ENCODE results near the gene PLPPR3.
"Not testable (repeated sequence)": the region's sequence is repeated elsewhere in the genome, so short reads cannot be mapped to it uniquely, and the experiment has no call there.

Gene PLPPR3

DNA sequence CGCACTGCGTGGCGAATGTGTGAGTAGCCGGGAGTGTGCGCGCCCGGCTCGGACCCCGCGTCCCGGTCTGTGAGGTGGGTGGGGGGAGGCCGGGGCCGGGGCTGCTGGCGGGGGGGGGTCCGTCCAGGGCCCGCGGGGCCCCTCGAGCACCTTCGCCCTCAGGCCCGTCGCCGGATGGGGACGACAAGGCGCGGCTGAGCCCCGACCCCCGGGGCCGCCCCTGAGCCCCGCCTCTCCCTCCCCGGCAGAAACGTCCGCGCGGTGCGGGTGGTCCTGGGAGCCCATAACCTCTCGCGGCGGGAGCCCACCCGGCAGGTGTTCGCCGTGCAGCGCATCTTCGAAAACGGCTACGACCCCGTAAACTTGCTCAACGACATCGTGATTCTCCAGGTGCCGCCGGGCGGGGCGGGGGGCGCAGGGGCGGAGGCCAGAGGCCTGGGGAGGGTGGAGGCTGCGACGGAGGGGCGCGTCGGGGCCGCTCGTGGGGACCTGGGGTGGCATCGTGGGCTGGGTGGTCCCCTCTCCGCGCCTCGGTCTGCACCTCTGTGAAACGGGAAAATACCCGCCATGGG is 31.3 kb upstream of the PLPPR3 start:
- no peak overlapping the region for H3K4me3 ChIP-seq (ENCODE audit: low read depth, low read length)
- TF ChIP-seq, protein P1, sequence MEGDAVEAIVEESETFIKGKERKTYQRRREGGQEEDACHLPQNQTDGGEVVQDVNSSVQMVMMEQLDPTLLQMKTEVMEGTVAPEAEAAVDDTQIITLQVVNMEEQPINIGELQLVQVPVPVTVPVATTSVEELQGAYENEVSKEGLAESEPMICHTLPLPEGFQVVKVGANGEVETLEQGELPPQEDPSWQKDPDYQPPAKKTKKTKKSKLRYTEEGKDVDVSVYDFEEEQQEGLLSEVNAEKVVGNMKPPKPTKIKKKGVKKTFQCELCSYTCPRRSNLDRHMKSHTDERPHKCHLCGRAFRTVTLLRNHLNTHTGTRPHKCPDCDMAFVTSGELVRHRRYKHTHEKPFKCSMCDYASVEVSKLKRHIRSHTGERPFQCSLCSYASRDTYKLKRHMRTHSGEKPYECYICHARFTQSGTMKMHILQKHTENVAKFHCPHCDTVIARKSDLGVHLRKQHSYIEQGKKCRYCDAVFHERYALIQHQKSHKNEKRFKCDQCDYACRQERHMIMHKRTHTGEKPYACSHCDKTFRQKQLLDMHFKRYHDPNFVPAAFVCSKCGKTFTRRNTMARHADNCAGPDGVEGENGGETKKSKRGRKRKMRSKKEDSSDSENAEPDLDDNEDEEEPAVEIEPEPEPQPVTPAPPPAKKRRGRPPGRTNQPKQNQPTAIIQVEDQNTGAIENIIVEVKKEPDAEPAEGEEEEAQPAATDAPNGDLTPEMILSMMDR (IDR thresholded peaks at IDR 0.05; ENCODE audit: borderline replicate concordance, insufficient read depth, low read depth, low read length) = no peak

GRCh38 chr19:852136-853013 is 30.6 kb upstream of the PLPPR3 start, which contains the start of gene ELANE:
Gene ELANE, plus strand, starts transcription at chr19:852303. Its CDS starts 26 bp downstream, at chr19:852329.
- H3K4me3 ChIP-seq (ENCODE audit: low read depth, low read length) = no peak within 1 kb of the TSS
- TF ChIP-seq, protein P1 (IDR thresholded peaks at IDR 0.05; ENCODE audit: borderline replicate concordance, insufficient read depth, low read depth, low read length) = no peak

- H3K4me3 ChIP-seq (ENCODE audit: low read depth, low read length) = no peak overlapping the region
- TF ChIP-seq, protein P1 (IDR thresholded peaks at IDR 0.05; ENCODE audit: borderline replicate concordance, insufficient read depth, low read depth, low read length) = no peak
These were observed 29.2 kb upstream of the PLPPR3 start for GRCh38 chr19:850979-851335.

DNA sequence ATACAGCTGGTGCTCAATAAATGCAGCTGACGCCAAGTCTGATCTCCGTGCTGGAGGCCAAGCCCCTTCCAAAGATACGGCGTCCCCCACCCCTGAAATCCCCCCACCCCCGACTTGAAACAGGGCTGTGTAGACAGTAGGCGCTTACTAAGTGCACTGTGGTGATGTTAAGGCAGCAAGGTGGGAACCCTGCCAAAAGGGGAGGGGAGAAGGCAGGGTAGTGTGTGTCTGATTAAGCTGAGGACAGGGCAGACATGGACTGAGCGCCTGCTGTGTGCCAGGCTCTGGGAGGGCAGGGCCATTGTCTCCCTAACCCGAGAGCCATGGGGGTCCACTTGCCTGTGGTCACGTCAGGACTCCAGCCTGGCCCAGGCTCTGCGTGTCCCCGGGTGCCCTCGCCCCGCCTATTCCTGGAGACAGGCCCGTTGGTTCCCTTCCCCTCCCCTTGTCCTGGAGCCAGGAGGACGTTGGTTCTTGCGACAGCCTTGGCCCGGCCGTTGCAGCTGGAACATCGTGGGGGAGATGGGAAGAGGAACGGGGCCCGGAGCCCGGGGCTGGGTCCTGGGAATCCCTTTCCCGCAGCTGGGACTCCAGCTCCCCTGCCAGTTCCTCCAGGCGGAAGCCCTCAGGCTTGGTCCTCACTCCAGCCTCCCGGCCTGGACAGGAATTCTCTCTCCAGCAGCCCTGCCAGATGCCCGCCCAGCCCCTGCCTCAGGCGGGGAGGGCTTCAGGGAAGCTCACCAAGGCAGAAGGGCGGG is 28.6 kb upstream of the PLPPR3 start:
- TF ChIP-seq, protein P1 (IDR thresholded peaks at IDR 0.05; ENCODE audit: borderline replicate concordance, insufficient read depth, low read depth, low read length) = no peak
- H3K4me3 ChIP-seq (ENCODE audit: low read depth, low read length) = no peak overlapping the region

- H3K4me3 ChIP-seq (ENCODE audit: low read depth, low read length) = not testable (repeated sequence)
These were observed 27.4 kb upstream of the PLPPR3 start for GRCh38 chr19:849195-849594.

DNA sequence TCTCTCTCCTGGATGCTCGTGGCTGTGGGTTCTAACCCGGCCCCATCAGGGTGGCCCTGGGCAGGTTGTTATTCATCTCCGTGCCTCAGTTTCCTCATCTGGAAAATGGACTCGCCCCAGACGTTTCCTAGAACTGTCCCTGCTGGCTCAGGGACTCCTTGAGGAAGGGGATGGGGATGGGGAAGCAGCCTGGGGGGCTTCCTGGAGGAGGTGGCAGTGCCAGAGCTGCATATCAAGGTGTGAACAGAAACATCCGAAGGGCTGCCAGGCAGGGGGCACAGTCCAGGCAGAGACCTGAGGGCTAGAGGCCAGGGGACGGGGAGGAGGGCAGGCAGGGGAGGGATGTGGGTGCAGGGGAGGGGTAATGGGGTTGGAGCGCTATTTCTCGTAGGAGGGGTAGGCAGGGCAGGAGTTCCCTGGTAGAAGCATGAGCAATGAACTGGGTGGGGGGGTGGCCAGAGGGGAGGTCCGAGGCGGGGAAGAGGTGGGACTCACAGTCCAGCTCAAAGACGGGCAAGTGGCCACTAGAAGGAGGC is 26.7 kb upstream of the PLPPR3 start:
- TF ChIP-seq, protein P1 (IDR thresholded peaks at IDR 0.05; ENCODE audit: borderline replicate concordance, insufficient read depth, low read depth, low read length) = no peak

More for the DNA sequence above, 26.7 kb upstream of the PLPPR3 start:
- no peak overlapping the region for H3K4me3 ChIP-seq (ENCODE audit: low read depth, low read length)

All from GM12875 (cell line).